GM12873 (cell line): ENCODE data around the gene CSPG4.

ENCODE experiments used
- TF ChIP-seq, protein P1 (sequence below): IDR thresholded peaks from 2 replicates; pipeline ENCODE4 v1.5.1; 2012; ENCODE audit warnings: low read depth, mild to moderate bottlenecking, moderate library complexity, low read length, control low read depth; ENCODE audit not compliant: insufficient read depth; ENCODE audit errors: missing control alignments

Gene CSPG4

DNA sequence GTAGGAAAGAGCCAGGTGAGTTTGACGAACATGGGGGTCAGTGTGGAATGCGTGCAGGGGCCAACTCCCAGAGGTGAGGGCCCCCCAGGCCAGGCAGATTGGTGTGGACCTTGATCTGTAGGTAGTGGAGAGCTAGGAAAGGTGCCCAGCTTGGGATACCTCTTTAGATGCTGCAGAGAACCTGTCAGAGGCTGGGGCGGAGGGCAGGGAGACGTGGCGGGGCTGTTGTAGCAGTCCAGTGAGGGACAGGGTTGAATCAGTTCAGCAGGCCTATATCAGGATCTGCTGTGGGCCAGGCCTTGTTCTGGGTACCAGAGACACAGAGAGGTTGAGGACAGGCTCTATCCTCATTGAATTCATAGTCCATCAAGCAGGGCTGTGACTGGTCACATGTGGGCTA lies 56.3 kb downstream of the CSPG4 start:
- TF ChIP-seq, protein P1, sequence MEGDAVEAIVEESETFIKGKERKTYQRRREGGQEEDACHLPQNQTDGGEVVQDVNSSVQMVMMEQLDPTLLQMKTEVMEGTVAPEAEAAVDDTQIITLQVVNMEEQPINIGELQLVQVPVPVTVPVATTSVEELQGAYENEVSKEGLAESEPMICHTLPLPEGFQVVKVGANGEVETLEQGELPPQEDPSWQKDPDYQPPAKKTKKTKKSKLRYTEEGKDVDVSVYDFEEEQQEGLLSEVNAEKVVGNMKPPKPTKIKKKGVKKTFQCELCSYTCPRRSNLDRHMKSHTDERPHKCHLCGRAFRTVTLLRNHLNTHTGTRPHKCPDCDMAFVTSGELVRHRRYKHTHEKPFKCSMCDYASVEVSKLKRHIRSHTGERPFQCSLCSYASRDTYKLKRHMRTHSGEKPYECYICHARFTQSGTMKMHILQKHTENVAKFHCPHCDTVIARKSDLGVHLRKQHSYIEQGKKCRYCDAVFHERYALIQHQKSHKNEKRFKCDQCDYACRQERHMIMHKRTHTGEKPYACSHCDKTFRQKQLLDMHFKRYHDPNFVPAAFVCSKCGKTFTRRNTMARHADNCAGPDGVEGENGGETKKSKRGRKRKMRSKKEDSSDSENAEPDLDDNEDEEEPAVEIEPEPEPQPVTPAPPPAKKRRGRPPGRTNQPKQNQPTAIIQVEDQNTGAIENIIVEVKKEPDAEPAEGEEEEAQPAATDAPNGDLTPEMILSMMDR: no peak

DNA sequence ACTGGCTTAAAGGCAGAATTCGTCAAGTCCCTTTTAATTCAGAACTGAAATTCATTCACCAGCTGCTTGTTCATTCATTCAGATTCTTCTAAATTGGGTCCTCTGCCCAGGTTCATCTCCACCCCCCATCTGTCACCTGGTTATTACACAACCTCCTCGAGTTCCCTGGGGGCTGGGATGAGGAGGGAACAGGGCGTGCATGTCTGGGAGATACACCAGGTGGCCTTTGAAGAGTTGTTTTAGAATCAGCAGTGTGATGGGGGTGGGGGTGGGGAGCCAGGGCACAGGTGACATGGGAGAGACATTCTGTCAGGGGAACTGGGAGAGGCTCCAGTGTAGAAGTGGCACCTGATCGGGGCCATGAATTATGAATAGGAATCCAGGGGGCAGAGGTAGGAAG lies 56.7 kb downstream of the CSPG4 start:
- TF ChIP-seq, protein P1: no peak

DNA sequence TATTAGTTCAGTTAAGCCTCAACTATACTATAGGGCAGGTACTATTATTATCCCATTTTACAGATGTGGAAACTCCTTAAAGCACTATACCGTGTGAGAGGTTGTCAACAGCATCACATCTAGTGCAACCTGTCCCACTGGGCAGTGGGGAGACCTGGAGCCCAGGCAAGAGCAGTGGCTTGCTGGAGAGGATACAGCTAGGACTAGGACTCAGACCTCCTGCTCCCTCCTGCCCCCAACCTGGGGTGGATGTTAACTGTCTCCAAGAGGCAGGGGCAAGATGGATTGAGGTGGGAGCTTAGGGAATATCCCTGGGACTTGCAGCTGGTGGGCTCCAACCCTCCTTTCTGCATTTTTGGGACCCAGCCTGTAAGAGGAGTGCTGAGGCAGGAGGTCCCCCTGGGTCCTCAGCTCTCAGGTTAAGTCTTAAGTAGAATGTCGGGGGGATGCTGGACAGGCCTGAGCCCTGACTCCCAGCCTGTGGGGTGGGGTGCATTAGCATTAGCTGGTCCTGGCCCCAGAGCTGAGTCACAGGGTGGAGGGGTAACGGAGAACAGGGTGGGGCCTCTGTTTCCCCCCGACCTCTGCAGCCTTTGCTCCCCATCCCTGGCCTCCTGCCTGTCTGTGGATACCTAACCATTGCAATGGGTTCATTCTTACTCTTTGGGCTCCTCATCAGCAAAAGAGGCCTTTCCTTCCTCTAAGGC lies 58.3 kb downstream of the CSPG4 start:
- TF ChIP-seq, protein P1: no peak

DNA sequence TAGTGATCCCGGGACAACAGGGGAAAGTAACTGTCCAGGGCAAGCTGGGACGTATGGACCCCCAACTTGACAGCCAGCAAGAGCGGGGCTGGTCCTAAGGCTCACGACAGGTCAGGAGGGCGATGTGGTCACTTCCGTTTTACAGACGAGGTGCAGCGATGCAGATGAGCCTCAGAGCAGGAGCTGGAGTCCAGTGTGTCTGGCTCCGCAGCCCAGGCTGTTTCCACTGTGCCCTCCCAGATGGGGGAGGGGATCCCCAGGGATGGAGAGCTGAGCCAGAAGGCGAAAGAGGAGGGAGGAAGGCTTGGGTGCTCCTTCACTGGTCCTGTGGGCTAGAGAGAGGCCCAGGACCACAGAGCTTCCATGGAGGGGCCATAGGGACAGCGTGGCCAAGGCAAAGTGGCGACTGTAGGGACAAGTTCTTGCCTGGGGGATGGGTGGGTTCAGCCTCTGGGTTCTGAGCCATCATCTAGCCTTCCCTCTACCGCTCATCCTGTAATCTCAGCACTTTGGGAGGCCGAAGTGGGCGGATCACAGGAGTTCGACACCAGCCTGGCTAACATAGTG lies 59.2 kb downstream of the CSPG4 start:
- TF ChIP-seq, protein P1: no peak

DNA sequence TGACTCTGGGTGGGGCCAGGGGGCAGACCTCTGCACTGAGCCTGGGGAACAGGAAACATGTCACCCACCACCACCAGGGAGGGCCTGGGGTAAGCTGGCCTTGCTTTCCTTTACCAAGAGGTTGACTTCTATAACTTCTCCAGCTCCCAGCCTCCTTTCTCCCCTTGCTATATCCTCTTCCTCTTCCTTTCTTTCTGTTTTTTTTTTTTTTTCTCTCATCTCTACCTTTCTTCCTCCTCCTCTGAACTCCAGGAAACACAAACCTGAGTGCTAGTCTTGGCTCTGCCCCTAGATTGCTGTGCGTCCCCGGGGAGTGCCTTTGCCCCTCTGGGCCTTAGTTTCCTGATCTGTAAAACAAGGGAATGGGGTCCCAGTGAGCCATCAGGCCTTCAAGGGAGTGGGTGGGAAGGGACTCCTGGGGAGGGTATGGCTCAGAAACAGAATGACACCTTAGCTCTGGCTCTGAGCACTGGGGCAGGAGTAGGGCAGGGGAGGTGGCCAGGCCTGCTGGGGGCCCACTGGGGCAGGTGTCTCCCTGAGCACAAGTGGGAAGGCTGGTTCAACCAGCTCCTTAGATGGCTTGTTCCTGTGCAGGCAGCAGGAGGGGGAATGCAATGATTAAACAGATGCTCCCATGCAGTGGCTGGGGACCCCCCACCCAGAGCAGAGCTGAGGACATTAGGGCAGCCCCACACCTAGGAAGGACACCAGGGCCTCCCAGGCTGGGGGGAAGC lies 60.7 kb downstream of the CSPG4 start:
- TF ChIP-seq, protein P1: no peak

DNA sequence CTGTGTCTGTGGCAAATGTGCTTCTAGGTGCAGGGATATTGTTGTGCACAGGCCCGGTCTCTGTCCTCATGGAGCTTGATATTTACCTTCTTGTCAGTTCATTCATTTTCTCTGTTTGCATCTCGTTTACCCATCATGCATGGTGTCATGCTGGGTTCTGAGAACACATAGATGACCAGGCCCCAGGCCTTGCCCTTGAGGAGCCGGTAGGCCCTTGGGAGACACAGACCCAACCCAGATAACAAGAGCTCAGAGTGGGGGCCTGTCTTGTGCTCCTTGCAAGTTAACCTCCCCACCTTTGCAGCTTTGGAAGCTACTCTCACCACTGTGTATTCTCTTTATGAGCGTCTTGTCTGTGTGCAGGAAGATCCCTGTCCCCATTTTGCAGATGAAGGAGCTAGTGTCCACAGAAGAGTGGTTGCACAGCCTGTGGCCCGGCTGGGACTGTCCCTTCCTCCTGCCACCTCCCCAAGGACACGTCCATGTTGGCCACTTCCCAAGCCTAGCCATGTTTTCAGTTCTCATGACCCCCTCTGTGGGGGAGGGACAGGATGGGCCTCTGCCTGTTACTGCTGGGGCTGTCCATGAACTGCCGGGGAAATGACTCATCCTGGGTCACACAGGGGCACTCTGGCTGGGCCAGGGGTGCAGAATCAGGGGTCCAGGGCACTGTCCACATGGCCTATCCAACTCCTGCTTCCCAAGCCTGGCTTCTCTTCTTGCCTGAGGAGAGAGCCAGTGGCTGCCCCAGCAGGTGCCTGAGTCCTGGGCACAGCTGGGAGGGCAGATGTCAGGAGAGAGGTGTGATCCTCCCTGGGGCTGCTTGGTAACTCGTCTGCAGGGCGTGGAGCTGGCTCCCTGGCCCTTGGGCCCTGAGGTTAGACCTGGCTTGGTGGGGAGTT lies 61.5 kb downstream of the CSPG4 start:
- TF ChIP-seq, protein P1: no peak
